GM23248 (cell line): ENCODE results near the gene HAND1.

Experiments
- EZH2 ChIP-seq: fragments of 200-600 bp; sonication (generic); IDR thresholded peaks from 2 replicates; pipeline ENCODE4 v1.6.1; 2018; ENCODE audit warnings: antibody characterized with exemption, mild to moderate bottlenecking; ENCODE audit not compliant: insufficient read depth, poor library complexity, severe bottlenecking
- EZH2phosphoT487 ChIP-seq: fragments of 200-600 bp; sonication (generic); IDR thresholded peaks from 2 replicates; pipeline ENCODE4 v1.6.1; 2018; ENCODE audit warnings: antibody characterized with exemption, moderate library complexity, mild to moderate bottlenecking, low read depth; ENCODE audit not compliant: insufficient read depth

DNA sequence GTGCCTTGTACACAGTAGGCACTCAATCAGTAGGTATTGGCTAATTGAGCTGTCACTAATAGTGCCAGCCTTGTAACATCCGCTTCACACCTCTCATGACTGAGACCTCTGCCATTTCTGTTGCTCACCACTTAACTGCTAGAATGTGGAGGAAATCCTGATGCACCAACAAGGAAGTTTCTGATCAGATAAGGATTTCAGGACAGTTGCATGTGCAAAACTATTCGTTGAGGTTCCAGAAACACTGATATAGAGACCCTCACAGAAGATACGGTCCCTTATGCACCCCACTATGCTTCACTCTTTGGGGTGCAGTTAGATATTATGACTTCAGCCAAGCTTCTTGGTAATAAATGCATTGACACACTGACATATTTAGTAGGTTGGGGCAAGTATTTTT, 21.5 kb downstream of the HAND1 start:
- TF ChIP-seq EZH2 (no peak), EZH2phosphoT487 (no peak)
